Activated naive CD4-positive, alpha-beta T cell treated with anti-CD3 and anti-CD28 coated beads, Interleukin-2, amount 50 U/mL, for 24 hours (primary cell): ENCODE results near the gene TBC1D17.

Experiments
- H3K27ac Mint-ChIP-seq: one replicate; pipeline ENCODE4 v1.8.0; 2021; ENCODE audit warnings: mild to moderate bottlenecking, mixed read lengths
- H3K27me3 Mint-ChIP-seq: one replicate; pipeline ENCODE4 v1.8.0; 2021; ENCODE audit warnings: mixed read lengths
- H3K36me3 Mint-ChIP-seq: one replicate; pipeline ENCODE4 v1.8.0; 2021; ENCODE audit warnings: mixed read lengths
- H3K4me1 Mint-ChIP-seq: one replicate; pipeline ENCODE4 v1.8.0; 2021; ENCODE audit warnings: mixed read lengths
- H3K4me3 Mint-ChIP-seq: one replicate; pipeline ENCODE4 v1.8.0; 2021; ENCODE audit warnings: mild to moderate bottlenecking, mixed read lengths
- H3K9me3 Mint-ChIP-seq: one replicate; pipeline ENCODE4 v1.8.0; 2021; ENCODE audit warnings: mixed read lengths

Gene TBC1D17

GRCh38 chr19:49854378-49855263 is 22.9 kb upstream of the TBC1D17 start:
- no peaks in the 10 kb centered on the region for H3K27me3 Mint-ChIP-seq
- no peaks in the 10 kb centered on the region for H3K36me3 Mint-ChIP-seq

GRCh38 chr19:49855277-49855675 is 22.2 kb upstream of the TBC1D17 start:
- no peaks in the 10 kb centered on the region for H3K27me3 Mint-ChIP-seq
- H3K27ac Mint-ChIP-seq: peak overlapping the region; percentile 30
- peaks cover 19% of the 10 kb centered on the region for H3K4me1 Mint-ChIP-seq
- no peaks in the 10 kb centered on the region for H3K9me3 Mint-ChIP-seq
- H3K36me3 Mint-ChIP-seq: no peaks in the 10 kb centered on the region
- H3K4me3 Mint-ChIP-seq: no peak overlapping the region

More at GRCh38 chr19:49854378-49855263, 22.9 kb upstream of the TBC1D17 start:
- Mint-ChIP-seq H3K4me3 (no peak overlapping the region), H3K4me1 (peaks cover 26% of the 10 kb centered on the region), H3K9me3 (no peaks in the 10 kb centered on the region), H3K27ac (peak overlapping the region; percentile 30)

- Mint-ChIP-seq H3K27me3 (no peaks in the 10 kb centered on the region), H3K4me3 (no peak overlapping the region), H3K9me3 (no peaks in the 10 kb centered on the region), H3K36me3 (no peaks in the 10 kb centered on the region), H3K4me1 (peaks cover 19% of the 10 kb centered on the region), H3K27ac (peak overlapping the region; percentile 41)
Measured at GRCh38 chr19:49855676-49856573, 21.6 kb upstream of the TBC1D17 start.

- Mint-ChIP-seq H3K9me3 (no peaks in the 10 kb centered on the region), H3K27ac (no peak overlapping the region), H3K36me3 (no peaks in the 10 kb centered on the region), H3K4me3 (no peak overlapping the region), H3K4me1 (peaks cover 19% of the 10 kb centered on the region), H3K27me3 (no peaks in the 10 kb centered on the region)
Measured at GRCh38 chr19:49856574-49857021, 20.9 kb upstream of the TBC1D17 start.

- Mint-ChIP-seq H3K27me3 (no peaks in the 10 kb centered on the region), H3K27ac (no peak overlapping the region), H3K4me1 (peaks cover 15% of the 10 kb centered on the region), H3K36me3 (no peaks in the 10 kb centered on the region), H3K4me3 (no peak overlapping the region), H3K9me3 (no peaks in the 10 kb centered on the region)
Measured at GRCh38 chr19:49857061-49857837, 20.3 kb upstream of the TBC1D17 start.

- Mint-ChIP-seq H3K36me3 (no peaks in the 10 kb centered on the region), H3K27ac (no peak overlapping the region), H3K4me1 (peaks cover 10% of the 10 kb centered on the region), H3K4me3 (no peak overlapping the region), H3K9me3 (no peaks in the 10 kb centered on the region), H3K27me3 (no peaks in the 10 kb centered on the region)
Measured at GRCh38 chr19:49857838-49858087, 19.7 kb upstream of the TBC1D17 start.

GRCh38 chr19:49858088-49858985 is 19.2 kb upstream of the TBC1D17 start:
- no peak overlapping the region for H3K4me3 Mint-ChIP-seq
- H3K36me3 Mint-ChIP-seq: peaks cover 3% of the 10 kb centered on the region
- H3K9me3 Mint-ChIP-seq: no peaks in the 10 kb centered on the region
- H3K4me1 Mint-ChIP-seq: peaks cover 7% of the 10 kb centered on the region
- no peaks in the 10 kb centered on the region for H3K27me3 Mint-ChIP-seq
- H3K27ac Mint-ChIP-seq: no peak overlapping the region

- no peak overlapping the region for H3K4me3 Mint-ChIP-seq
- H3K9me3 Mint-ChIP-seq: no peaks in the 10 kb centered on the region
- no peaks in the 10 kb centered on the region for H3K27me3 Mint-ChIP-seq
- peaks cover 13% of the 10 kb centered on the region for H3K4me1 Mint-ChIP-seq
- peaks cover 7% of the 10 kb centered on the region for H3K36me3 Mint-ChIP-seq
- no peak overlapping the region for H3K27ac Mint-ChIP-seq
Measured at GRCh38 chr19:49859682-49860335, 17.7 kb upstream of the TBC1D17 start.

GRCh38 chr19:49860336-49861102 is 17.0 kb upstream of the TBC1D17 start:
- no peaks in the 10 kb centered on the region for H3K9me3 Mint-ChIP-seq
- H3K36me3 Mint-ChIP-seq: peaks cover 7% of the 10 kb centered on the region
- no peak overlapping the region for H3K4me3 Mint-ChIP-seq
- no peaks in the 10 kb centered on the region for H3K27me3 Mint-ChIP-seq
- peaks cover 19% of the 10 kb centered on the region for H3K4me1 Mint-ChIP-seq
- no peak overlapping the region for H3K27ac Mint-ChIP-seq

GRCh38 chr19:49861107-49861506 is 16.4 kb upstream of the TBC1D17 start:
- H3K27me3 Mint-ChIP-seq: no peaks in the 10 kb centered on the region
- no peak overlapping the region for H3K4me3 Mint-ChIP-seq
- H3K4me1 Mint-ChIP-seq: peaks cover 24% of the 10 kb centered on the region
- no peak overlapping the region for H3K27ac Mint-ChIP-seq
- no peaks in the 10 kb centered on the region for H3K9me3 Mint-ChIP-seq
- peaks cover 9% of the 10 kb centered on the region for H3K36me3 Mint-ChIP-seq

GRCh38 chr19:49861541-49862378 is 15.7 kb upstream of the TBC1D17 start:
- Mint-ChIP-seq H3K27ac (no peak overlapping the region), H3K4me3 (no peak overlapping the region), H3K36me3 (peaks cover 9% of the 10 kb centered on the region), H3K27me3 (no peaks in the 10 kb centered on the region), H3K4me1 (peaks cover 30% of the 10 kb centered on the region), H3K9me3 (no peaks in the 10 kb centered on the region)

GRCh38 chr19:49862391-49863253 is 14.9 kb upstream of the TBC1D17 start:
- H3K27ac Mint-ChIP-seq: no peak overlapping the region
- no peaks in the 10 kb centered on the region for H3K9me3 Mint-ChIP-seq
- H3K36me3 Mint-ChIP-seq: peaks cover 9% of the 10 kb centered on the region
- no peak overlapping the region for H3K4me3 Mint-ChIP-seq
- H3K27me3 Mint-ChIP-seq: no peaks in the 10 kb centered on the region
- H3K4me1 Mint-ChIP-seq: peaks cover 37% of the 10 kb centered on the region
